GM21723 (cell line): Measurements from ENCODE around the gene ASCC2.
A peak's percentile ranks its signal among the peaks of the same experiment; 100 is the strongest.

Experiments used
- ATAC-seq: cut with Tn5 transposase; IDR thresholded peaks from one replicate; pipeline ENCODE4 v1.9.1; 2021; ENCODE audit warnings: mild to moderate bottlenecking, moderate library complexity; ENCODE audit not compliant: unreplicated experiment

Gene ASCC2

DNA sequence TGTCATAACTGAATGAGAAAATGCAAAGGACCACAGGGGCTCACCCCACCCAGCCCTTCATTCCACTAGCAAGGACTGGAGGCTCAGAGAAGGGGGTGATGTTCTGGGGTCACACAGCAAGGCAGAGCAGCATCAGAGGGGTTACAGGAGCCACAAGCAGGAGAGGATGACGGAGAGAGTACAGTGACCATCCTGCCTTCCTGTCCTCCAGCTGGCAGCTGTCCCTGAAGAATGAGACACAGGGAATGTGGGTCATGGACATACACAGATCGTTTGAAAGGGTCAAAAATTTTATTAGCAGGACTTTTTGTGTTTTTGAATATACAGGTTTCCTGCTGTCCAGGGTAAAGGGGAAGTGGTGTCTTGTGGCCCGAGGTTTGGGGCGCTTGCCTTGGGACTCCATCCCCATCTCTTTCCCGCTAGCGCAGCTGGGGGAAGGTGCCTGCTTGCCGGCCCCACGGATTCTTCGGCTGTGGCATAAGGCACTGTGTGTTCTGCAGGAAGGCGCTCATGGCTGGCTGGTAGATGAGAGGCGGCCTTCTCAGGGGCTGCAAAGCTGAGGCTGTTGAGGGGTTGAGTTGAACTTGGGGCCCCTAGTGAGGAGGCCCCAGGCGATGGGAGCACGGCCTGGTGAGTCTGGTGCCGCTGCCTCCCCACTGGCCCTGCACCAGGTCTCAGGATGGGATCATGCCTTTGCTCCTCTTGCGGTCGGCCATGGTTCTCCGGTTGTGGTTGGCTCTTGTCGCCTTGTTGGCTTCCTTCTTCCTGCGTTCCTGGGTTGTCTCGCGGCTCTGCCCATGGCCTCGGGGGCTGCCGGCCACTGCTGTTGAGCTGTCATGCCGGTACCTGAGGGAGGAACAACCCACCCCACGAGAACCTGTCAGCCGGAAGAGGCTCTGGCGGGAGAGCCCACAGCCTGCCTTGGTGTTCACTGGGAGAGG lies 49.5 kb downstream of the ASCC2 start:
- ATAC-seq, result no peak

DNA sequence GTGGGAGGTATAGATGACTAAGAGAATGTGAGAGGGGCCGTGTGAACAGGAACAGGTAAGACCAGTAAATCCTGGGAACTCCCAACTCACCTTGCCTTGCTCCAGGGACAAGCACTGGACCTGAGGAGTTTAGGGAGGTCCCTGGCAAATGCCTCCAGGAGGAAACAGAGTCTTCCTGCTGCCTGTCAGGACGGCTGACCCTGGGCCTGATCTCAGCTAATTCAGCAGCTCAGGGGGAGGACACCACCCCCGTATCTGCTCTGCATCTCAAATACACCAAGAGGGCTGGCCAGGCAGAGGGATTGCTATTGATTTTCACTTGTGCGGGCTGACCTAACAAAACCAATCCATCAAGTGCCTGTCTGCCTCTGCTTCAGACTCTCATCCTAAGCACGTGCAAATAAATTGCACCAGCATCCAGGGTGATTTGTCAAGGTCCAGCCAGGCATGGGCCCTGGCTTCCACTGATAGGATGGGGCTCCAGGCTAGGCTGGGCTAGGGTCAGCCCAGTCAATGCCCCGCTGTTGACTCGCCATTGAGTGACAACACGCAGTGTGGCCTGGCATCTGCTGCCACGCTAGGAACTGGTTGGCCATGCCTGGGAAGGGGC lies 50.6 kb downstream of the ASCC2 start:
- ATAC-seq, result no peak

DNA sequence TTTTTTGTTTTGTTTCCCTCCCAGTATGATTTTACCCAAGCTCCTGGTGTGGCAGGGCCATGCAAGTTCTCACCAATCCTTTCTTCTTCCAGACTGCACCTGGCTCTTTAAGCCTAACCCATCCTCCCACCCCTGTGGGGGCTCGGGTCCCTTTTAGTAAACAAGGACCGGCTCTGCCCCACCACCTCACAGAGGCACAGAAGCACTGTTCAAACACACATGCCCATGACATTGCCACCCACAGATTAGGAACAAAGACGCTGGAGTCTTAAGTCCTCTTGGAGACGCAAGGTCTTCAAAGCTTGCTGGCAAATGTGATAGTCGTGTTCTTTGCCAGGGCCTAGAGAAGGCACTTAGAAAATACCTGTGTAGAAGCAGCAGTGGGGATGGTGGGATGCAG lies 52.0 kb downstream of the ASCC2 start:
- ATAC-seq, result no peak

DNA sequence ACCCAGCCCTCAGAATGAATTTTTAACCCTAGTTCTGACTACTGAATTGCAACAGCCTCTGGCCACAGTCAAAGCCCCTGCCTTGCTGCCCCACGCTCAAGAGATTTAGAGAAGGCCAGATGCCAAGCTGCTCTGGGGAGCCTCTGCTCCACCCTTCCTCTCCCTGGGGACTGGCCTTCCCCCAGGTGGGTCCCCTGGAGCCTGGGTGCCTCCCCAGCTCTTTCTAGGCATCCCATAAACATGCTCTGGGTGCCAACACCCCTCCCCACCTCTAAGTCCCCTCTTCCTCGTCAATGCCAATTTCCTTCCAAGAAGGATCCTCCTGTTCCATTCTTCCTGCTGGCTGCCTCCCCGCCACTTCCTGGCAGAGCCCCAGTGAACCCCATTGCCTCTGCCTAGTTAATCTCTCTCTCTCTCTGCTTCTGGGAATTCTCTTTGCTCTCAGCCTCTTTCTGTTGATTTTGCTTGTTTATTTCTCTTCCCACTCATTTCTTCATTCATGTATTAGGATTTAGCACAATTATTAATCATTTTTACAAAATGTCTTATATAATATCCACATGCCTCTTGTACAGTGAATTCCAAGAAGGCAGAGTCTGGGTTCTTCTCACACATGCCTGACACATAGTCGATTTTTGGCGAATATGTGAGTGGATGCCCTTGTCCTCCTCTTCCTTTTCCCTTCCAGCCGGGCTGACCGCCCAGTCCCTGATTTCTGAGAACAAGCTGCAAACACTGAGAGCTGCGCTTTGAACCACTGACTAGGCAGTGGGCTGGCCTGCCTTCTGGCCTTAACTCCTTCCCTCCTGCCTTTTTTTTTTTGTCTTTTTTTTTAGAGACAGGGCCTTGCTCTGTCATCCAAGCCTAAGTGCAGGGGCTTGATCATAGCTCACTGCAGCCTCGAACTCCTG lies 53.4 kb downstream of the ASCC2 start:
- no peak for ATAC-seq

DNA sequence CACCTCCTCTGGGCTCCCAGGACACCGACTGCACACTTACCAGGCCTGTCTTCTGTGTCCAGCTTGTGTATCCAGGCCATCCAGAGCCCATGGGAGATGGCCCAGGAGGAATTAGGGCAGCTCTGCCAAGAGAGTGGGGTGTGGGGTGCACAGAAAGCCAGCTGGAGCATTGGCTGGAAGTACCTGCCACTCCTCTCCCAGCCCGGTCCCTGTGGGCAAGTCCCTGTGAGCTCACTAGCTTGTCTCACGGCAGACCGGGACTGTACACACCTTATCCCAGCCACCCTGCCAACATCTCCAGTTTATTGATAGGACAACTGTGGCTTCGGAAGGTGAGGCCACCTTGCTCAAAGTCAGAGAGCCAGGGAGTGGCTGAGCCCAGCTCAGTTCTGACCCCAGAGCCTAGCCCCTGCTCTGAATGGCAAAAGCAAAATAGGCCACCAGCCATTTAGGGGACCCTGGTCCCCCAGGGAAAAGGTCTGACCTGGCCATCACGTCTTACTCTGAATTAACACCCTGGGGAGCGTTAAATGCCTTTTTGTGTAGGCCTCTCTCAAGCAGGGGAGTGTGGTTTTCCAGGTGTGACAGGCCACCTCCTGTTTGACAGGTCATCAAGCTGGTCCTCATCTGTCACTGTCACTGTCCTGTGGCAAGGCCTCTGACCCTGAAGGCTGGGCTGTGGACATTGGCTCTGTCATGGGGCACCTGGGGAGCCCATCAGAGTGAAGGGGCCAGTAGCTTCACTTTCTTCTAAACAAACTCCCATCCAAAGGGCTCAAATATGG lies 55.8 kb downstream of the ASCC2 start:
- no peak for ATAC-seq

DNA sequence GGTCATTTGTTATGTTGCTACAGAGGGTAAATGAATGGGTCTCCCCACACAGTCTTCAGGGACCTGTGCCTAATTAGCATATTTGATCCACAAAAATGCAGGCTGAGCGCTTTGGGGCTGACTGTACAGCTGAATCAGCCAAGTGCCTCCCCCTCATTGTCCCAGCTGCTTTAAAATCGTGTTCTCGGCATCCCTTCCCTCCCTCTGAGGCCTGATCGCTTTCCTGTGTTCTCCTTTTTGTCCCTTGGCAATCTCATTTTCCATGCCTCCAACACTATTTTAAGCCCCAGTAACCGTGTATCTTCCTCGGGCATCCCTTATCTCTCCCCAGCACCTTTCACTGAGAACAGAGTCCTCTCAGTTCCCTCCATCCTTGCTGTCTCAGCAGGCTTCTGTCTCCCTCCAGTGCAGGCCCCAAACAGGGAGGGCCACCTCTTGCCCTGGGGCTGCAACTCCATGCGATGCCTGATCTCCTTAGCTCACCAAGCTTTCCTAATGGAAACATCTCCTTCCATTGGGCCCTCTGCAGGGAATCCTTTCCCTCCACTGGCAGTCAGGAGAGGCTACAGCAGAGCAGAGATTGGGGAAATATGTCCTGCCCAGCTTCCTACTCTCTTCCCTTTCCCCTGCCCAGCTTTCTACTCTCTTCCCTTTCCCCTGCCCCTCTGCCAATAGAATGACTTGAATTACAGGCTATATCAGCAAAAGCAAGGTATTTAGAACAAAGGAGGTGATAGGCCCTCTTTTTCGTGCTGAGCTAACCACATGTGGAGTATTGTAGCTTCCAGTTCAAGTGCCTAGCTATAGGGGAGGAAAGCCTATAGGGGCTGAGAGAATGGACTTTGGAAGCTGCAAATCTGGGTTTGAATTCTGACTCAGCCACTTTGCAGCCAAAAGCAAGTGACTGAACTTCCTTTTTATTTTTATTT lies 57.1 kb downstream of the ASCC2 start:
- no peak for ATAC-seq

DNA sequence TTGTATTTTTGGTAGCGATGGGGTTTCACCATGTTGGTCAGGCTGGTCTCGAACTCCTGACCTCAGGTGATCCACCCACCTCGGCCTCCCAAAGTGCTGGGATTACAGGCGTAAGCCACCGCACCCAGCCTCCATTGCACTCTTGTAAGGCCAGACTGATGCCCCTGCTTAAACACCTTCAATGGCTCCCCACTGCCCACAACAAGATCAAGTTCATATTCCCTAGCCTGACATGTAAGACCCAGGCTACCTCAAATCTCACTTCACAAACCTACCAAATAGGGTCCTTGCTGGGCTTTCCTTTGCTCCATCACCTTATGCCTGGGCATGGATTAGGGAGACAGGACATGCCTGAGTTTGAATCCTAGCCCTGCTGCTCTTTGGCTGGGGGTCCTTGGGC lies 57.9 kb downstream of the ASCC2 start:
- no peak for ATAC-seq

DNA sequence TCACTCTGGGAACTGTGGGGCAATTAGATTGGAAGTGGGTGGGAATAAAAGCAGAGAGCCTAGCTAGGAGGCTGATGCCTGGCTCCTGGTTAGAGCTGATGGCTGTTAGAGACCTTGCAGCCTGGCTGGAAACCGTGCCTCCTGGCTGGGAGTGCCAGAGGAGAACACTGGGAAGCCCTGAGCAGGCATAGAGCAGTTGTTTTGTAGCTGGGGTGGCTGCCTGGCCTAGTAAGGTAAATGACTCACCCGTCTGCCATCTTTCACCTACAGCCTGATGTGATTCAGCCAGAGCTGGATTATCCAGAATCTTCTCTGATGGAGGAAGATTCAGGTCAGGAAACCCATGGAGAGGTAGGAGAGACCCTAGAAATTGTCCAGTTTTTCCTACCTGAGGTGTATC lies 64.8 kb downstream of the ASCC2 start:
- ATAC-seq, result no peak

DNA sequence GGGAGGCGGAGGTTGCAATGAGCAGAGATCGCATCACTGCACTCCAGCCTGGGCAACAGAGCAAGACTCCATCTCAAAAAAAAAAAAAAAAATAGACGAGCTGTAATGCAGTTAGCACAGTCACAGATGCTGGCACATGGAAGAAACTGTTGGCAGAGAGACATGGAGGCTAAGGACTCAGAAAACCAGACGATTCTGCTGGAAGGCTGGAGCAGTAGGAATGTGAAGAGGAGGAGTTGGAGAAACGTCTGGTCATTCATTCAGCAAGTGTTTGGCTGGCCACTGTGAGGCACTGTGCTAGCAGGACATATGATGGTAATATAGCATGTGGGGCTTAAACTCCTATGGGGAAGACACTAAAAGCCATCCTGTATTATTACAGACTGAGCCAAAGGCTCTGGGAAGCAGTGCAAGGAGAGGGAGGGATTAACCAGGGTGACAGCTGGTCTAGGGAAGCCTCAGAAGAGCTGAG lies 65.9 kb downstream of the ASCC2 start:
- ATAC-seq, result no peak

DNA sequence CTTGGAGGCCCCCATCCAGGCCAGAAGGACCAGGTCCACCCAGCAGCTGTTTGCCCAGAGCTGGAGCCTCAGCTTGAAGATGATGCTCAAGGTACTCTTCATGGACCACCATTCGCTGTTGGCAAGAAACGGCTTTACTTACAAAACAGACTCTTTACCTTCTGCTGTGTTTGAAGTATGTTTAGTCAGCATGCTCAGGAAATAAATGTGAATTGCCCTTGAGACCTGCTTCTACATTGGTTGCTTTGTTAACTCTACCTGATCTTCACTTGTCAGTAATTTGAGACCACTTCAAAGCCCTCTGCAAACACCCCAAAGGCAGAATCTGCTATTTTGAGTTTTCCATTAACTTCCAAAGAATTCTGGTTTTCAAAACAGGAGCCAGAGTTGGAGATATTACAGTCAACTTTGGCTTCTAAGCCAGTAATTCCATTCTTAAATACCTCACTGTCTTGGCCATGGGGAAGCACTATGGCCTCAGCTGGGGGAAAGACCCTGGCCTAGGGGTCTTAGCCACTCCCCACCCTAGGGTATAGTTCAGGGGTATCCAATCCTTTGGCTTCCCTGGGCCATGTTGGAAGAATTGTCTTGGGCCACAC lies 68.3 kb downstream of the ASCC2 start:
- no peak for ATAC-seq

DNA sequence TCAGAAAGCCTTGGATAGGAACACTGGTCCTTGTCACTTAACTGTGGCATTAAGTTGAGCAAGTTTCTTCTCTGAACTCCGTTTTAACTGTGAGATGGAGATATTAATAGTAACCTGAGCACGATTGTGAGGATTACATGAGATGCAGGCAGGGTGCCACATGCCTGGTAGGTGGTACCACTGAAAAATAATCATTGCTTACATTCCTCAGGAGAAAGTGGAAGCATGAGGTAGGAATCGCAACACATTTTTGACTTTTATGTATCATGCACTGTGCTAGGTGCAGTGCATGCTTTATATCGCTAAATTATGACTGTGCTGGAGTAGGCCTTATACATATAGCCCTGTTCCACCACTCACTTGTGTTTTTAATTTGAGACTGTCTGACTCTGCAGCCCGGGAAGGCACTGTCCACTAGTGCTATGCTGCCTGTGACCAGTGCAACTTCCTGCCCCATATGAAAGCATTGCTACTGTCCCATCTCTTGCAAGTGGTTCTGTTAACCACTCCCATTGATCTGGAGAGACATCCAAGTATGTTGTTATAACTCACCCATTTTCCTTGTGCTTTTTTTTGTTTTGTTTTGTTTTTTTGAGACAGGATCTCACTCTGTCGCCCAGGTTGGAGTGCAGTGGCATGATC lies 69.9 kb downstream of the ASCC2 start:
- no peak for ATAC-seq

DNA sequence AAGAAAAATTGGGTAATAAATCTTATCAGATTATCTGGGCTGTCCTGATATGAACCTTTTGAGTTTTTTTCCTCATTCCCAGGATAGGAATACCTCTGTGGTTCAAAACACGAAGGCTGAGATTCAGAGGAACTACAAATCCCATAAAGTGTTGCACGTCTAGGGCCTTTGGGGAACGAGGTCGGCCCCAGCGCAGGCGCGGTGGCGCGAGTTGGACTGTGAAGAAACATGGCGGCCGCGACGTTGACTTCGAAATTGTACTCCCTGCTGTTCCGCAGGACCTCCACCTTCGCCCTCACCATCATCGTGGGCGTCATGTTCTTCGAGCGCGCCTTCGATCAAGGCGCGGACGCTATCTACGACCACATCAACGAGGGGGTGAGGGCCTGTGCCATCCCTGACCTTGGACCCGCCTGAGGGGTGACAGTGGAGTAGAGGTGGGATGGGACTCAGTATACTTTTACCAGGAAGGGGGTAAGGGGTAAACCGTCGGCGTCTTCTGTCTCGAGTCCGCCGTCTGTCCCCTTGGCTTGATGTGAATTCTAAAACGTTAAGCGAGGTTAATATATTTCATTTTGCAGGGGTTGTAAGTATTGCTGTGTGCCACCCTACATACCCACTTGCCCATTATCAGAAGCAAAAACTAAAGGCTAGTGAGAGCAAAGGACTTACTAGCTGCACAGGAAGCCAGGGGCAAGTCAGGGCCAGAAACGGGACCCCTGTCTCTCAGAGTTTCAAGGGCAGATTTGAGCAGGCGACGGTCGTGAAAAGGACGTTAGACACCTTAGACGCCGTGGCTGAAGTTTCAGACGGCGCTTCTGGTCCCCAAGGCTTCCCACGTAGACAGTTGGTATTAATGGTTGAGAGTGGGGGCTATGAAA lies 70.7 kb downstream of the ASCC2 start, which contains the start of gene UQCR10:
Gene UQCR10, plus strand, starts transcription at position 199 of the 881 bp plus-strand sequence. Its CDS starts 30 bp downstream, at position 229.
- peak; percentile 62 for ATAC-seq

DNA sequence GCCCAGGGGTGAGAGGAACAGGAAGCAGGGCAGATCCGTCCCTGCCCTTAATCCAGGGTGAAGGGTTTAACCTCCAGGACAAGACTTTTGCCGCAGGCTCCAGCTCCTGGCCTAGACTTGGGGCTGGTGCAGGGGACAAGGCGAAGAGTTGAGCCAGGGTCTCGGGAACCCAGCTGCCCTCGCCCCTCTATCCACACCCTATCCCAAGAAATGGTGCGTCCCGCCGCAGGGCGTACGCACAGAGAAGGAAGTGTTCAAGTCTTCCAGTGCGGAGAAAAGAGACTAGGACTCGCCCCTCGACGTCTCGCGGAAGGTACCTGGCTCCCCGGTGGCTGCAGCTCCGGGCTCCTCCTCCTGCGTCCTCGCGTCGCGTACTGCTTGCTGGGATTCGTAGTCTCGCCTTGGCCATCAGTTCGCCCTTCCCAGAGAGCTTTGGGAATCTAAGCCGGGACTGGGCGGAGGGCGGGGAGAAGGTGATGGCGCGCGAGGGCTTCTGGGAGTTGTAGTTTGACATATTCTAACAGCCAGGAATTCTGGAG lies 71.4 kb downstream of the ASCC2 start, which contains the start of gene ZMAT5:
Gene ZMAT5, minus strand, starts transcription at position 376 of the 539 bp plus-strand sequence. CDS start 18,463 bp downstream, outside the sequence.
- peak; percentile 86 for ATAC-seq

DNA sequence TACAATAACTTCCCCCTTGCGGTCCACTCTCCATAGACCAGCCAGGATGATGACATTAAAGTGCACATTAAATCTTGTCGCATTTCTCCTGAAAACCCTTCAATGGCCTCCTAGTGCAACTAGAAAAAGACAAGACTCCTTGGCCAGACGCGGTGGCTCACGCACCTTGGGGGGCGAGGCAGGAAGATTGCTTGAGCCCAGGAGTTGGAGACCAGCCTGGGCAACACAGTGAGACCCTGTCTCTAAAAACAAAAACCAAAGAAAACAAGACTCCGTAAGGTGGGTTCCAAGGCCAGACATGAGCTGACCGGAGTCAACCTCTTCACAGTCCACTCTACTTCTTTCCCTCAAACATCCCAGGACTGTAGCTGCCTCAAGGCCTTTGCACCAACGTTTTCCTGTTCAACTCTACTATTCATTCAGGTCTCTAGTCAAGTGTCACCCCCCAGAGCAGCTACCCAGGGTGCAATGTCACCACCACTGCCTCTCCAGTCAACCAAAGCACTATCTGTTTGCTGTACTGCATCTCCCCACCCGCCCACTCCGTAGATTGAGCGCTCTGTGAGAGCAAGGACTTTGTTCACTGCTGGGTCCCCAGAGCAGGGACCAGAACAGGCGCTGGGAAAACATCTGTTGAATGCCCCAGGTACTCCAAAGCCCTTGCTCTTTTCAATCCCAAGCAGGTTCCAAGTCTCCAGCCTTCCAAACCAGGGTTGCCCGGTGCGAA lies 72.0 kb downstream of the ASCC2 start:
- peak; percentile 24 for ATAC-seq

DNA sequence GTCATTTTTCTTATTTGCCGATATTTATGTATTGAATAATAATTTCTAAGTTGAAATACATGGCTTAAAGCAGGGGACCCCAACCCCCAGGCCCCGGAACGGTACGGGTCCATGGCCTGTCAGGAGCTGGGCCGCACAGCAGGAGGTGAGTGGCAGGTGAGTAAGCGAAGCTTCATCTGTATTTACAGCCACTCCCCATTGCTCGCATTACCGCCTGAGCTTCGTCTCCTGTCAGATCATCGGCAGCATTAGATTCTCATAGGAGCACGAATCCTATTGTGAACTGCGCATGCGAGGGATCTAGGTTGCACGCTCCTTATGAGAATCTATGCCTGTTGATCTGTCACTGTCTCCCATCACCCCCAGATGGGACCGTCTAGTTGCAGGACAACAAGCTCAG lies 75.8 kb downstream of the ASCC2 start:
- no peak for ATAC-seq

DNA sequence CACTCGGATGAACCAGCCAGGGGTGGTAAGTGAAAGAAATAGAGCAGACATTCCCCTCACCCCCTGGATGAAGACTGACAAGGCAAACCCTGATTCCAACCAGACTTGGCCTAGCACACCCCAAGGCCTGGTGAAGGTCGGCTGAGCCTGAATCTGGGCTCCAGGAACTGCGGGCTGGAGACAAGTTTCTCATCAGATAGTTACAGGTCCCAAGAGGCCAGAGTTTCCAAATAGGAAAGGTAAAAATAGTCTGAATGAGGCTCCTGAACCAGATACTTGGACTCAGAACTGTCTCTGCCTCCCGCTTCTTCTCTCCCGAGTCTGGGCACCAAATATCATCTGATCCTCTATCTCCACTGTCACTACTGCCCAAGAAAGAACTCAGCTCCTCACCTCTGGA lies 79.1 kb downstream of the ASCC2 start:
- ATAC-seq, result no peak
